WTC11 (cell line): ENCODE measurements around the gene OR52I1.

Experiments used
- FOXK1 ChIP-seq: sonication (generic); formaldehyde crosslinking; IDR thresholded peaks from 2 replicates; pipeline ENCODE4 v1.8.0; 2022; ENCODE audit warnings: mild to moderate bottlenecking, moderate library complexity, missing genetic modification reagents
- KAT7 ChIP-seq: sonication (generic); formaldehyde crosslinking; IDR thresholded peaks from 2 replicates; pipeline ENCODE4 v1.8.1; 2023; ENCODE audit warnings: missing genetic modification reagents, mild to moderate bottlenecking, borderline replicate concordance
- NFE2L1 ChIP-seq: sonication (generic); formaldehyde crosslinking; IDR thresholded peaks from 2 replicates; pipeline ENCODE4 v1.8.1; 2023; ENCODE audit warnings: missing genetic modification reagents
- NFYB ChIP-seq: sonication (generic); formaldehyde crosslinking; conservative IDR thresholded peaks from 2 replicates; pipeline ENCODE4 v1.8.0; 2022; ENCODE audit warnings: low read depth, missing genetic modification reagents
- NR1H2 ChIP-seq: sonication (generic); formaldehyde crosslinking; IDR thresholded peaks from 2 replicates; pipeline ENCODE4 v1.9.0; 2021; ENCODE audit warnings: mild to moderate bottlenecking, moderate library complexity, missing genetic modification reagents
- NR2C2 ChIP-seq: sonication (generic); formaldehyde crosslinking; IDR thresholded peaks from 2 replicates; pipeline ENCODE4 v1.8.0; 2022; ENCODE audit warnings: mild to moderate bottlenecking, missing genetic modification reagents
- TCF7 ChIP-seq: sonication (generic); formaldehyde crosslinking; IDR thresholded peaks from 2 replicates; pipeline ENCODE4 v1.8.0; 2022; ENCODE audit warnings: mild to moderate bottlenecking, low read depth, missing genetic modification reagents, moderate library complexity
- ZNF121 ChIP-seq: sonication (generic); formaldehyde crosslinking; IDR thresholded peaks from 2 replicates; pipeline ENCODE4 v1.8.0; 2023; ENCODE audit warnings: missing genetic modification reagents
- ZNF423 ChIP-seq: fragments of 250-450 bp; sonication (Bioruptor Pico); IDR thresholded peaks from 2 replicates; pipeline ENCODE4 v2.1.2; 2022; ENCODE audit warnings: mild to moderate bottlenecking, moderate library complexity
- TF ChIP-seq, protein P1 (sequence below): fragments of 200-600 bp; IDR thresholded peaks from 2 replicates; pipeline ENCODE4 v1.8.0; 2022; ENCODE audit warnings: antibody characterized with exemption
- TF ChIP-seq, protein P2 (sequence below): sonication (generic); formaldehyde crosslinking; IDR thresholded peaks from 2 replicates; pipeline ENCODE4 v1.8.1; 2022; ENCODE audit warnings: low read depth, missing genetic modification reagents, borderline replicate concordance
- TF ChIP-seq, protein P3 (sequence below): sonication (generic); formaldehyde crosslinking; IDR thresholded peaks from 2 replicates; pipeline ENCODE4 v1.8.1; 2022; ENCODE audit warnings: mild to moderate bottlenecking, missing genetic modification reagents, moderate library complexity, borderline replicate concordance
- TF ChIP-seq, protein P4 (sequence below): fragments of 250-450 bp; sonication (Bioruptor Pico); IDR thresholded peaks from 2 replicates; pipeline ENCODE4 v1.9.0; 2021; ENCODE audit warnings: mild to moderate bottlenecking, borderline replicate concordance
- TF ChIP-seq, protein P5 (sequence below): sonication (generic); formaldehyde crosslinking; IDR thresholded peaks from 2 replicates; pipeline ENCODE4 v1.8.1; 2022; ENCODE audit warnings: mild to moderate bottlenecking, moderate library complexity, missing genetic modification reagents

DNA sequence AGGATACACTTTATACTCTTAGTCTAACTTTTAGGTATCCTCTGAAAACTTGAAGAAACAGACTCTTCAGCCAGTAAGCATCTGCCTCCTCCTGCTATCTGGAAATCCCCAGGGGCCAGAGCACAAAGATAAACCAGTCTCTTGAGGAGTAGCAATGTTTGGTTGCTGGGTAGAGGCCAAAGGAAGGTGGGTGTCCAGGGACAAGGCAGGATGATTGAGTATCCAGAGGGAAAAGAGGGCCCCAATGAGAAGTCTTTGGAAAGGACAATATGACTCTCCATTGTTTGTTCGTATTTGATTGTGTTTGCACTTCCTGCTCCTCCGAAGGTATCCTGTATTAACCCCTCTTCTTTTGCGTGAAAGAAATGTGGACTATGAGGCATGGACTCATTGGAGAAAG lies 4.8 kb upstream of the OR52I1 start:
- TF ChIP-seq FOXK1 (CRISPR knock-in tag), result no peak
- no peak for TF ChIP-seq ZNF423 (CRISPR knock-in tag)
- TF ChIP-seq, protein P1, sequence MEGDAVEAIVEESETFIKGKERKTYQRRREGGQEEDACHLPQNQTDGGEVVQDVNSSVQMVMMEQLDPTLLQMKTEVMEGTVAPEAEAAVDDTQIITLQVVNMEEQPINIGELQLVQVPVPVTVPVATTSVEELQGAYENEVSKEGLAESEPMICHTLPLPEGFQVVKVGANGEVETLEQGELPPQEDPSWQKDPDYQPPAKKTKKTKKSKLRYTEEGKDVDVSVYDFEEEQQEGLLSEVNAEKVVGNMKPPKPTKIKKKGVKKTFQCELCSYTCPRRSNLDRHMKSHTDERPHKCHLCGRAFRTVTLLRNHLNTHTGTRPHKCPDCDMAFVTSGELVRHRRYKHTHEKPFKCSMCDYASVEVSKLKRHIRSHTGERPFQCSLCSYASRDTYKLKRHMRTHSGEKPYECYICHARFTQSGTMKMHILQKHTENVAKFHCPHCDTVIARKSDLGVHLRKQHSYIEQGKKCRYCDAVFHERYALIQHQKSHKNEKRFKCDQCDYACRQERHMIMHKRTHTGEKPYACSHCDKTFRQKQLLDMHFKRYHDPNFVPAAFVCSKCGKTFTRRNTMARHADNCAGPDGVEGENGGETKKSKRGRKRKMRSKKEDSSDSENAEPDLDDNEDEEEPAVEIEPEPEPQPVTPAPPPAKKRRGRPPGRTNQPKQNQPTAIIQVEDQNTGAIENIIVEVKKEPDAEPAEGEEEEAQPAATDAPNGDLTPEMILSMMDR, result no peak
- TF ChIP-seq ZNF121, result no peak
- TF ChIP-seq, protein P2, sequence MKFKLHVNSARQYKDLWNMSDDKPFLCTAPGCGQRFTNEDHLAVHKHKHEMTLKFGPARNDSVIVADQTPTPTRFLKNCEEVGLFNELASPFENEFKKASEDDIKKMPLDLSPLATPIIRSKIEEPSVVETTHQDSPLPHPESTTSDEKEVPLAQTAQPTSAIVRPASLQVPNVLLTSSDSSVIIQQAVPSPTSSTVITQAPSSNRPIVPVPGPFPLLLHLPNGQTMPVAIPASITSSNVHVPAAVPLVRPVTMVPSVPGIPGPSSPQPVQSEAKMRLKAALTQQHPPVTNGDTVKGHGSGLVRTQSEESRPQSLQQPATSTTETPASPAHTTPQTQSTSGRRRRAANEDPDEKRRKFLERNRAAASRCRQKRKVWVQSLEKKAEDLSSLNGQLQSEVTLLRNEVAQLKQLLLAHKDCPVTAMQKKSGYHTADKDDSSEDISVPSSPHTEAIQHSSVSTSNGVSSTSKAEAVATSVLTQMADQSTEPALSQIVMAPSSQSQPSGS (CRISPR knock-in tag), result no peak
- TF ChIP-seq, protein P3, sequence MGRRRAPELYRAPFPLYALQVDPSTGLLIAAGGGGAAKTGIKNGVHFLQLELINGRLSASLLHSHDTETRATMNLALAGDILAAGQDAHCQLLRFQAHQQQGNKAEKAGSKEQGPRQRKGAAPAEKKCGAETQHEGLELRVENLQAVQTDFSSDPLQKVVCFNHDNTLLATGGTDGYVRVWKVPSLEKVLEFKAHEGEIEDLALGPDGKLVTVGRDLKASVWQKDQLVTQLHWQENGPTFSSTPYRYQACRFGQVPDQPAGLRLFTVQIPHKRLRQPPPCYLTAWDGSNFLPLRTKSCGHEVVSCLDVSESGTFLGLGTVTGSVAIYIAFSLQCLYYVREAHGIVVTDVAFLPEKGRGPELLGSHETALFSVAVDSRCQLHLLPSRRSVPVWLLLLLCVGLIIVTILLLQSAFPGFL (CRISPR knock-in tag), result no peak
- no peak for TF ChIP-seq NFYB (CRISPR knock-in tag)
- TF ChIP-seq TCF7 (CRISPR knock-in tag), result no peak
- TF ChIP-seq NR1H2 (CRISPR knock-in tag), result no peak
- TF ChIP-seq KAT7 (CRISPR knock-in tag), result no peak
- TF ChIP-seq, protein P4, sequence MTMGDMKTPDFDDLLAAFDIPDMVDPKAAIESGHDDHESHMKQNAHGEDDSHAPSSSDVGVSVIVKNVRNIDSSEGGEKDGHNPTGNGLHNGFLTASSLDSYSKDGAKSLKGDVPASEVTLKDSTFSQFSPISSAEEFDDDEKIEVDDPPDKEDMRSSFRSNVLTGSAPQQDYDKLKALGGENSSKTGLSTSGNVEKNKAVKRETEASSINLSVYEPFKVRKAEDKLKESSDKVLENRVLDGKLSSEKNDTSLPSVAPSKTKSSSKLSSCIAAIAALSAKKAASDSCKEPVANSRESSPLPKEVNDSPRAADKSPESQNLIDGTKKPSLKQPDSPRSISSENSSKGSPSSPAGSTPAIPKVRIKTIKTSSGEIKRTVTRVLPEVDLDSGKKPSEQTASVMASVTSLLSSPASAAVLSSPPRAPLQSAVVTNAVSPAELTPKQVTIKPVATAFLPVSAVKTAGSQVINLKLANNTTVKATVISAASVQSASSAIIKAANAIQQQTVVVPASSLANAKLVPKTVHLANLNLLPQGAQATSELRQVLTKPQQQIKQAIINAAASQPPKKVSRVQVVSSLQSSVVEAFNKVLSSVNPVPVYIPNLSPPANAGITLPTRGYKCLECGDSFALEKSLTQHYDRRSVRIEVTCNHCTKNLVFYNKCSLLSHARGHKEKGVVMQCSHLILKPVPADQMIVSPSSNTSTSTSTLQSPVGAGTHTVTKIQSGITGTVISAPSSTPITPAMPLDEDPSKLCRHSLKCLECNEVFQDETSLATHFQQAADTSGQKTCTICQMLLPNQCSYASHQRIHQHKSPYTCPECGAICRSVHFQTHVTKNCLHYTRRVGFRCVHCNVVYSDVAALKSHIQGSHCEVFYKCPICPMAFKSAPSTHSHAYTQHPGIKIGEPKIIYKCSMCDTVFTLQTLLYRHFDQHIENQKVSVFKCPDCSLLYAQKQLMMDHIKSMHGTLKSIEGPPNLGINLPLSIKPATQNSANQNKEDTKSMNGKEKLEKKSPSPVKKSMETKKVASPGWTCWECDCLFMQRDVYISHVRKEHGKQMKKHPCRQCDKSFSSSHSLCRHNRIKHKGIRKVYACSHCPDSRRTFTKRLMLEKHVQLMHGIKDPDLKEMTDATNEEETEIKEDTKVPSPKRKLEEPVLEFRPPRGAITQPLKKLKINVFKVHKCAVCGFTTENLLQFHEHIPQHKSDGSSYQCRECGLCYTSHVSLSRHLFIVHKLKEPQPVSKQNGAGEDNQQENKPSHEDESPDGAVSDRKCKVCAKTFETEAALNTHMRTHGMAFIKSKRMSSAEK, result no peak
- TF ChIP-seq, protein P5, sequence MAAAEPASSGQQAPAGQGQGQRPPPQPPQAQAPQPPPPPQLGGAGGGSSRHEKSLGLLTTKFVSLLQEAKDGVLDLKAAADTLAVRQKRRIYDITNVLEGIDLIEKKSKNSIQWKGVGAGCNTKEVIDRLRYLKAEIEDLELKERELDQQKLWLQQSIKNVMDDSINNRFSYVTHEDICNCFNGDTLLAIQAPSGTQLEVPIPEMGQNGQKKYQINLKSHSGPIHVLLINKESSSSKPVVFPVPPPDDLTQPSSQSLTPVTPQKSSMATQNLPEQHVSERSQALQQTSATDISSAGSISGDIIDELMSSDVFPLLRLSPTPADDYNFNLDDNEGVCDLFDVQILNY (CRISPR knock-in tag), result no peak
- TF ChIP-seq NFE2L1 (CRISPR knock-in tag), result no peak
- TF ChIP-seq NR2C2 (CRISPR knock-in tag), result no peak
